Measurements from ENCODE around the gene KIAA1328.
"Not testable (repeated sequence)": the region's sequence is repeated elsewhere in the genome, so short reads cannot be mapped to it uniquely, and the experiment has no call there.

KIAA1328 gene

GRCh38 chr18:36843784-36844183 is 14.9 kb downstream of the KIAA1328 start:
- DNase-seq (ENCODE audit: low read depth, low spot score): no peak
- no CpG with 5 or more reads among the region's 2 CpGs for WGBS (ENCODE audit: insufficient coverage, insufficient read length)
- Histone ChIP-seq H3K27me3 (ENCODE audit: control insufficient read depth, insufficient read depth, low read length) (no peaks in the 10 kb centered on the region), H3K9me3 (ENCODE audit: control insufficient read depth, insufficient read depth, low read length) (no peaks in the 10 kb centered on the region), H3K4me1 (ENCODE audit: control insufficient read depth, insufficient read depth, low read length) (no peaks in the 10 kb centered on the region), H3K36me3 (ENCODE audit: control insufficient read depth, insufficient read depth, low read length) (no peaks in the 10 kb centered on the region), H3K27ac (ENCODE audit: low read length) (no peak overlapping the region), H3K4me3 (ENCODE audit: low read length) (no peak overlapping the region)

GRCh38 chr18:36848609-36849008 is 19.7 kb downstream of the KIAA1328 start:
- no peaks in the 10 kb centered on the region for H3K4me1 ChIP-seq (ENCODE audit: control insufficient read depth, insufficient read depth, low read length)
- H3K27me3 ChIP-seq (ENCODE audit: control insufficient read depth, insufficient read depth, low read length): no peaks in the 10 kb centered on the region
- DNase-seq (ENCODE audit: low read depth, low spot score): no peak
- no peaks in the 10 kb centered on the region for H3K9me3 ChIP-seq (ENCODE audit: control insufficient read depth, insufficient read depth, low read length)
- no peaks in the 10 kb centered on the region for H3K36me3 ChIP-seq (ENCODE audit: control insufficient read depth, insufficient read depth, low read length)
- WGBS (ENCODE audit: insufficient coverage, insufficient read length): no CpG with 5 or more reads among the region's 2 CpGs
- H3K4me3 ChIP-seq (ENCODE audit: low read length): no peak overlapping the region
- no peak overlapping the region for H3K27ac ChIP-seq (ENCODE audit: low read length)

- no CpG with 5 or more reads among the region's 2 CpGs for WGBS (ENCODE audit: insufficient coverage, insufficient read length)
- H3K4me1 ChIP-seq (ENCODE audit: control insufficient read depth, insufficient read depth, low read length): no peaks in the 10 kb centered on the region
- no peaks in the 10 kb centered on the region for H3K27me3 ChIP-seq (ENCODE audit: control insufficient read depth, insufficient read depth, low read length)
- H3K27ac ChIP-seq (ENCODE audit: low read length): no peak overlapping the region
- DNase-seq (ENCODE audit: low read depth, low spot score): no peak
- H3K4me3 ChIP-seq (ENCODE audit: low read length): no peak overlapping the region
- no peaks in the 10 kb centered on the region for H3K36me3 ChIP-seq (ENCODE audit: control insufficient read depth, insufficient read depth, low read length)
- no peaks in the 10 kb centered on the region for H3K9me3 ChIP-seq (ENCODE audit: control insufficient read depth, insufficient read depth, low read length)
Observed at GRCh38 chr18:36849288-36850006, 20.5 kb downstream of the KIAA1328 start.

- Histone ChIP-seq H3K9me3 (ENCODE audit: control insufficient read depth, insufficient read depth, low read length) (no peaks in the 10 kb centered on the region), H3K4me1 (ENCODE audit: control insufficient read depth, insufficient read depth, low read length) (no peaks in the 10 kb centered on the region), H3K4me3 (ENCODE audit: low read length) (no peak overlapping the region), H3K27ac (ENCODE audit: low read length) (no peak overlapping the region), H3K27me3 (ENCODE audit: control insufficient read depth, insufficient read depth, low read length) (no peaks in the 10 kb centered on the region), H3K36me3 (ENCODE audit: control insufficient read depth, insufficient read depth, low read length) (no peaks in the 10 kb centered on the region)
- no CpG with 5 or more reads among the region's 1 CpG for WGBS (ENCODE audit: insufficient coverage, insufficient read length)
- no peak for DNase-seq (ENCODE audit: low read depth, low spot score)
Observed at GRCh38 chr18:36850527-36851201, 21.7 kb downstream of the KIAA1328 start.

- Histone ChIP-seq H3K27me3 (ENCODE audit: control insufficient read depth, insufficient read depth, low read length) (no peaks in the 10 kb centered on the region), H3K4me1 (ENCODE audit: control insufficient read depth, insufficient read depth, low read length) (no peaks in the 10 kb centered on the region), H3K36me3 (ENCODE audit: control insufficient read depth, insufficient read depth, low read length) (no peaks in the 10 kb centered on the region), H3K9me3 (ENCODE audit: control insufficient read depth, insufficient read depth, low read length) (no peaks in the 10 kb centered on the region), H3K27ac (ENCODE audit: low read length) (no peak overlapping the region), H3K4me3 (ENCODE audit: low read length) (no peak overlapping the region)
- WGBS (ENCODE audit: insufficient coverage, insufficient read length): no CpG with 5 or more reads among the region's 2 CpGs
- no peak for DNase-seq (ENCODE audit: low read depth, low spot score)
Observed at GRCh38 chr18:36851202-36851590, 22.3 kb downstream of the KIAA1328 start.

GRCh38 chr18:36856815-36857214 is 27.9 kb downstream of the KIAA1328 start:
- Histone ChIP-seq H3K4me1 (ENCODE audit: control insufficient read depth, insufficient read depth, low read length) (no peaks in the 10 kb centered on the region), H3K9me3 (ENCODE audit: control insufficient read depth, insufficient read depth, low read length) (no peaks in the 10 kb centered on the region), H3K27me3 (ENCODE audit: control insufficient read depth, insufficient read depth, low read length) (no peaks in the 10 kb centered on the region), H3K4me3 (ENCODE audit: low read length) (no peak overlapping the region), H3K36me3 (ENCODE audit: control insufficient read depth, insufficient read depth, low read length) (no peaks in the 10 kb centered on the region), H3K27ac (ENCODE audit: low read length) (no peak overlapping the region)
- no CpG with 5 or more reads among the region's 1 CpG for WGBS (ENCODE audit: insufficient coverage, insufficient read length)
- no peak for DNase-seq (ENCODE audit: low read depth, low spot score)

GRCh38 chr18:36862182-36862581 is 33.3 kb downstream of the KIAA1328 start:
- Histone ChIP-seq H3K9me3 (ENCODE audit: control insufficient read depth, insufficient read depth, low read length) (no peaks in the 10 kb centered on the region), H3K36me3 (ENCODE audit: control insufficient read depth, insufficient read depth, low read length) (no peaks in the 10 kb centered on the region), H3K4me3 (ENCODE audit: low read length) (no peak overlapping the region), H3K27me3 (ENCODE audit: control insufficient read depth, insufficient read depth, low read length) (no peaks in the 10 kb centered on the region), H3K27ac (ENCODE audit: low read length) (no peak overlapping the region), H3K4me1 (ENCODE audit: control insufficient read depth, insufficient read depth, low read length) (no peaks in the 10 kb centered on the region)
- no CpG with 5 or more reads among the region's 1 CpG for WGBS (ENCODE audit: insufficient coverage, insufficient read length)
- no peak for DNase-seq (ENCODE audit: low read depth, low spot score)

GRCh38 chr18:36867056-36867455 is 38.1 kb downstream of the KIAA1328 start:
- no peak overlapping the region for H3K4me3 ChIP-seq (ENCODE audit: low read length)
- no peaks in the 10 kb centered on the region for H3K4me1 ChIP-seq (ENCODE audit: control insufficient read depth, insufficient read depth, low read length)
- no peaks in the 10 kb centered on the region for H3K27me3 ChIP-seq (ENCODE audit: control insufficient read depth, insufficient read depth, low read length)
- DNase-seq (ENCODE audit: low read depth, low spot score): no peak
- H3K27ac ChIP-seq (ENCODE audit: low read length): no peak overlapping the region
- no CpG with 5 or more reads among the region's 1 CpG for WGBS (ENCODE audit: insufficient coverage, insufficient read length)
- no peaks in the 10 kb centered on the region for H3K9me3 ChIP-seq (ENCODE audit: control insufficient read depth, insufficient read depth, low read length)
- no peaks in the 10 kb centered on the region for H3K36me3 ChIP-seq (ENCODE audit: control insufficient read depth, insufficient read depth, low read length)

GRCh38 chr18:36871801-36872200 is 42.9 kb downstream of the KIAA1328 start:
- WGBS (ENCODE audit: insufficient coverage, insufficient read length): no CpG with 5 or more reads among the region's 3 CpGs
- Histone ChIP-seq H3K27ac (ENCODE audit: low read length) (no peak overlapping the region), H3K4me1 (ENCODE audit: control insufficient read depth, insufficient read depth, low read length) (no peaks in the 10 kb centered on the region), H3K27me3 (ENCODE audit: control insufficient read depth, insufficient read depth, low read length) (no peaks in the 10 kb centered on the region), H3K9me3 (ENCODE audit: control insufficient read depth, insufficient read depth, low read length) (no peaks in the 10 kb centered on the region), H3K4me3 (ENCODE audit: low read length) (no peak overlapping the region), H3K36me3 (ENCODE audit: control insufficient read depth, insufficient read depth, low read length) (no peaks in the 10 kb centered on the region)
- no peak for DNase-seq (ENCODE audit: low read depth, low spot score)

- Histone ChIP-seq H3K36me3 (ENCODE audit: control insufficient read depth, insufficient read depth, low read length) (no peaks in the 10 kb centered on the region), H3K9me3 (ENCODE audit: control insufficient read depth, insufficient read depth, low read length) (no peaks in the 10 kb centered on the region), H3K4me1 (ENCODE audit: control insufficient read depth, insufficient read depth, low read length) (no peaks in the 10 kb centered on the region), H3K27me3 (ENCODE audit: control insufficient read depth, insufficient read depth, low read length) (no peaks in the 10 kb centered on the region), H3K27ac (ENCODE audit: low read length) (no peak overlapping the region), H3K4me3 (ENCODE audit: low read length) (no peak overlapping the region)
- DNase-seq (ENCODE audit: low read depth, low spot score): no peak
Observed at GRCh38 chr18:36872329-36872728, 43.4 kb downstream of the KIAA1328 start.

GRCh38 chr18:36873826-36874225 is 44.9 kb downstream of the KIAA1328 start:
- H3K4me3 ChIP-seq (ENCODE audit: low read length); H3K36me3 ChIP-seq (ENCODE audit: control insufficient read depth, insufficient read depth, low read length); H3K9me3 ChIP-seq (ENCODE audit: control insufficient read depth, insufficient read depth, low read length); H3K27me3 ChIP-seq (ENCODE audit: control insufficient read depth, insufficient read depth, low read length); DNase-seq (ENCODE audit: low read depth, low spot score); H3K27ac ChIP-seq (ENCODE audit: low read length); H3K4me1 ChIP-seq (ENCODE audit: control insufficient read depth, insufficient read depth, low read length): not testable (repeated sequence)

All from iPS DF 6.9 (cell line).